GM23248 (cell line): Measurements from ENCODE around the gene COX8C.

Experiments used
- EZH2 ChIP-seq: fragments of 200-600 bp; sonication (generic); IDR thresholded peaks from 2 replicates; pipeline ENCODE4 v1.6.1; 2018; ENCODE audit warnings: antibody characterized with exemption, mild to moderate bottlenecking; ENCODE audit not compliant: insufficient read depth, poor library complexity, severe bottlenecking
- EZH2phosphoT487 ChIP-seq: fragments of 200-600 bp; sonication (generic); IDR thresholded peaks from 2 replicates; pipeline ENCODE4 v1.6.1; 2018; ENCODE audit warnings: antibody characterized with exemption, moderate library complexity, mild to moderate bottlenecking, low read depth; ENCODE audit not compliant: insufficient read depth

DNA sequence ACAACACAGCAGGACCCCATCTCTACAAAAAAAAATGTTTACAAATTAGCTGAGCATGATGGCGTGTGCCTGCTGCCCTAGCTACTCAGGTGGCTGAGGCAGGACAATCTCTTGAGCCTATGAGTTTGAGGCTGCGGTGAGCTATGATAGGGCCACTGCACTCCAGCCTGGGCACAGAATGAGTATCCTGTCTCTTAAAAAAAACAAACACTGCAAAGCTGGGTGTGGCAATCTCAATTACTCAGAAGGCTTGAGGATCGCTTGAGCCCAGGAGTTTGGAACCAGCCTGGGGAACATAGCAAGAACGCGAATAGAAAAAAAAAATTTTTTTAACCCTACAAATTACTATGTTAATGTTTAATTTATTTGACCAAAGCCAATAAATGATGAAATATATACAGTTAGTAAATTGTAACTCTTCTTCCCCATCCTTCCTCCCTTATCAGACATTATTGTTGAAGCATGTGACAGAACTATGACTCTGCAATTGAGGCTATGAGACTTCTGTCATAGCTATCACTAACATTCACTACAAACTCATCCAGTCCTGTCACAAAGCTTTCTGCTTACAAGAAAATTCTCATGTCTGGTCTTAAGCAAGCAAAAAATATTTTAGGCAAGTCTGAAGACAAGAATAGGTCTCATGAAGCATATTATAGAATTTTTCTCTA lies 23.9 kb upstream of the COX8C start:
- no peak for TF ChIP-seq EZH2phosphoT487
- no peak for TF ChIP-seq EZH2
